ENCODE measurements around the gene PRDX5. TPM values are rescaled to one million over a fixed set of nuclear protein-coding genes. Genes with fewer than 3 reads are reported as not detected.
A peak's percentile ranks its signal among the peaks of the same experiment; 100 is the strongest.

Gene PRDX5
- total RNA-seq, 1 donor from 2014 or later = 562 TPM

- no peak overlapping the region for H3K4me3 ChIP-seq (ENCODE audit: low read depth, low read length)
- DNase-seq (ENCODE audit: low read depth) = no peak
- peaks cover 64% of the 10 kb centered on the region for H3K27me3 ChIP-seq (ENCODE audit: control insufficient read depth, insufficient read depth, low read length)
- H3K36me3 ChIP-seq (ENCODE audit: control insufficient read depth, insufficient read depth, low read length) = no peaks in the 10 kb centered on the region
- TF ChIP-seq CTCF (IDR thresholded peaks at IDR 0.05; ENCODE audit: insufficient read depth, low read length, poor library complexity, severe bottlenecking) = no peak
These were observed 18.7 kb upstream of the PRDX5 start for GRCh38 chr11:64298966-64299846.

DNA sequence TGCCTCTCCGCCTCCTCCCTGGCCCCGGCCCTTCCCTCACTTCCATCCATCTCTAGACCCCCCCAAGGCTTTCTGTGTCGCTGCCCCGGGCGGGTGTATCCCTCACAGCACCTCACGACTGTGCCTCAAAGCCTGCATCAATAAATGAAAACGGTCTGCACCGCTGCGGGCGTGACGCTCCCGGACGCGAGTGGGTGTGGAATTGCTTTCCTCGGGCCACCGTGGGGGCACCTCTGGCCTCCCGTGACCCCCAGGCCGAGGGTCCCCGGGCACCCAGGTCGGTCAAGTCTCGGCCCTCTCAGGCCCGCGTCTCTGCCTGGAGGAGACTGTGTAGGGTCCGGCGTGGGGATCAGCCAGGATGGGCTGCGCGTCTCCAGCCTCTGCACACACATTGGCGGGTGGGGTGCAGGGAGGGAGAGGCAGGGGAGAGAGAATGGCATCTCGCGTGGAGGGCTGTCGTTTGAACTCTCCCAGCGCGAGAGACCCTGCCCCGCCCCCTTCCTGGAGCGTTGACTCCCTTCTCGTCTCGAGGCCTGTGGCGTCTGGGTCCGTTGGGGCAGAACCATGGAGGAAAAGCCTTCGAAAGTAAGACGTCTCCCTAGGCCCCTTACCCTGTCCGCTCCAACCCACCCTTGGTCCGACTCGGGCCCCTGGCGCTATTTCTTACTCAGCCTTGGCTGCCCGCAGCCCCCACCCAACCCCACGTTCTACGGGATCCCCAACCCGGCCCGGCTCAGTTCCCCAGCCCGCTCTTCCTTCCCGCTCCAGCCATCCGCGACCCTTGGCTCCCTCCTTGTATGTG, 17.9 kb upstream of the PRDX5 start, which contains the start of gene CATSPERZ:
CATSPERZ (plus strand) TSS at position 512 of the 802 bp plus-strand sequence; CDS start at position 565, 53 bp downstream.
- peaks cover 59% of the 10 kb centered on the region for H3K27me3 ChIP-seq (ENCODE audit: control insufficient read depth, insufficient read depth, low read length)
- no peak for DNase-seq (ENCODE audit: low read depth)
- TF ChIP-seq CTCF (IDR thresholded peaks at IDR 0.05; ENCODE audit: insufficient read depth, low read length, poor library complexity, severe bottlenecking) = no peak
- H3K36me3 ChIP-seq (ENCODE audit: control insufficient read depth, insufficient read depth, low read length) = no peaks in the 10 kb centered on the region
- no peak within 1 kb of the TSS for H3K4me3 ChIP-seq (ENCODE audit: low read depth, low read length)

- no peak for DNase-seq (ENCODE audit: low read depth)
- peaks cover 25% of the 10 kb centered on the region for H3K27me3 ChIP-seq (ENCODE audit: control insufficient read depth, insufficient read depth, low read length)
- H3K36me3 ChIP-seq (ENCODE audit: control insufficient read depth, insufficient read depth, low read length) = peaks cover 1% of the 10 kb centered on the region
- TF ChIP-seq CTCF (IDR thresholded peaks at IDR 0.05; ENCODE audit: insufficient read depth, low read length, poor library complexity, severe bottlenecking) = no peak
- no peak overlapping the region for H3K4me3 ChIP-seq (ENCODE audit: low read depth, low read length)
These were observed 14.6 kb upstream of the PRDX5 start for GRCh38 chr11:64303109-64304031.

DNA sequence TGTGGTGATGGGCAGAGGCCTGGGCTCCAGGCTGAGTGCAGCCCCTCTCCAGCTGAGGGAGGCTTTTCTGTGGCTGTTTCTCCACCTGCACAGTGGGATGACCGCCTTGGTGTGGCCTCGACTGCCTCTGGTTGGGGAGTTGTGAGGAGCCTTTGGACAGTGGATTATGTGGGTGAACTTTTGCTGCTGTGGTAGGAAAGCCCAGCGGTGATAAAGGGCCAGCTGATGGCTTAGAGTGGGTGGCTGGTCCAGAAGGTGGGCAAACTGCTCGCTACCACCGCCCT, 13.9 kb upstream of the PRDX5 start:
- Histone ChIP-seq H3K36me3 (ENCODE audit: control insufficient read depth, insufficient read depth, low read length) (peaks cover 1% of the 10 kb centered on the region), H3K27me3 (ENCODE audit: control insufficient read depth, insufficient read depth, low read length) (peaks cover 20% of the 10 kb centered on the region), H3K4me3 (ENCODE audit: low read depth, low read length) (no peak overlapping the region)
- no peak for DNase-seq (ENCODE audit: low read depth)
- no peak for TF ChIP-seq CTCF (IDR thresholded peaks at IDR 0.05; ENCODE audit: insufficient read depth, low read length, poor library complexity, severe bottlenecking)

DNA sequence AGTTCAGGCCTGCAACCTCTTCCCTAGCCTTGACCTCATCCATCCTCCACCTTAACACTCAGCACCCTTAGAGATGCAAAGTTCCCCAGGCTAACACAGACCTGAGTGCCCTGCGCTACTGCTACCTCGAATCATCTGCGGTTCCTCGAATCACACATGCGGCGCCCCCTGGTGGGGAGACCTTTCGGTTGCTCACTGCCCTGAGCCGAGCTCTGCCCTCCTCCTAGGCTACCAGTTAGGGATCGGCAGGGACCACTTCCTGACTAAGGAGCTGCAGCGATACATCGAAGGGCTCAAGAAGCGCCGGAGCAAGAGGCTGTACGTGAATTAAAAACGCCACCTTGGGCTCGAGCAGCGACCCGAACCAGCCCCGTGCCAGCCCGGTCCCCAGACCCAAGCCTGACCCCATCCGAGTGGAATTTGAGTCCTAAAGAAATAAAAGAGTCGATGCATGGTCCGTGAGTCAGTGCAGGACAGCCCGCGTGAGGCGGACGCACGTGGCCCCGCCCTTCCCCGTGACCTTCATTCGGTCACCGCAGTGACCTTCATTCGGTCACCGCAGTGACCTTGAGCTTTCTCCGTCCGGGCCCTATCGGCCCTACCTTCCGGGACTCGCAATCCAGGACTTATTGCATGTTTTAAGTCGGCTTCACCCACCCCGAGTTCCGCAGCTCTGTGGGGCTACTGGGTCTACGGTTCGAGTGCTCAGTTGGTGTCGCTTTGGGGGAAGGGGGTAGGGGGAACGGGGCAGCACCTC, 13.4 kb upstream of the PRDX5 start:
- peaks cover 15% of the 10 kb centered on the region for H3K27me3 ChIP-seq (ENCODE audit: control insufficient read depth, insufficient read depth, low read length)
- H3K4me3 ChIP-seq (ENCODE audit: low read depth, low read length) = peak overlapping the region; percentile 56
- DNase-seq (ENCODE audit: low read depth) = peak; percentile 63
- H3K36me3 ChIP-seq (ENCODE audit: control insufficient read depth, insufficient read depth, low read length) = peaks cover 1% of the 10 kb centered on the region
- TF ChIP-seq CTCF (IDR thresholded peaks at IDR 0.05; ENCODE audit: insufficient read depth, low read length, poor library complexity, severe bottlenecking) = peak; percentile 87
